Measurements from ENCODE around the gene TMEM212. TPM values are rescaled to one million over a fixed set of nuclear protein-coding genes. Genes with fewer than 3 reads are reported as not detected.
A peak's percentile ranks its signal among the peaks of the same experiment; 100 is the strongest.

Gene TMEM212
- total and polyA plus RNA-seq, 12 donors = 0.06 TPM; not detected in 11

GRCh38 chr3:171824824-171825221, 18.3 kb upstream of the TMEM212 start:
- Histone ChIP-seq H3K9me3 (replicated peaks in 1 of 3) (no peaks in the 10 kb centered on the region), H3K4me1 (replicated peaks in 1 of 2) (peaks cover 11 to 13% of the 10 kb centered on the region in 2 donors), H3K27ac (peak overlapping the region in 2 of 5 donors; percentile 9 to 58), H3K27me3 (no peaks in the 10 kb centered on the region), H3K4me3 (no peak overlapping the region), H3K36me3 (replicated peaks in 1 of 2) (no peaks in the 10 kb centered on the region)
- TF ChIP-seq CTCF (IDR thresholded peaks at IDR 0.05) (no peak), POLR2A (IDR thresholded peaks at IDR 0.05) (no peak)
- whole genome bisulfite sequencing, 4 donors = 87 to 93% (median 91%) methylated on average over 7 of the region's 7 CpGs
- no peak for DNase-seq
- intact Hi-C loops (cut with DNase I) = no loop called here

GRCh38 chr3:171825222-171825828, 17.8 kb upstream of the TMEM212 start:
- H3K4me3 ChIP-seq = no peak overlapping the region
- no peaks in the 10 kb centered on the region for H3K27me3 ChIP-seq
- DNase-seq = no peak
- TF ChIP-seq POLR2A (IDR thresholded peaks at IDR 0.05) (no peak), CTCF (IDR thresholded peaks at IDR 0.05) (no peak)
- WGBS, 4 donors = 71 to 75% (median 73%) methylated on average over 5 of the region's 5 CpGs
- H3K9me3 ChIP-seq (replicated peaks in 1 of 3) = no peaks in the 10 kb centered on the region
- peaks cover 15 to 18% of the 10 kb centered on the region in 2 donors for H3K4me1 ChIP-seq (replicated peaks in 1 of 2)
- intact Hi-C loops (cut with DNase I) = no loop called here
- H3K27ac ChIP-seq = peak overlapping the region in 2 of 5 donors; percentile 9 to 58
- no peaks in the 10 kb centered on the region for H3K36me3 ChIP-seq (replicated peaks in 1 of 2)

- TF ChIP-seq POLR2A (IDR thresholded peaks at IDR 0.05) = no peak
- TF ChIP-seq CTCF (IDR thresholded peaks at IDR 0.05) = no peak
- DNase-seq = no peak
- WGBS, 4 donors = 84 to 98% (median 95%) methylated on average over 3 of the region's 3 CpGs
- Histone ChIP-seq H3K4me3 (no peak overlapping the region), H3K36me3 (replicated peaks in 1 of 2) (no peaks in the 10 kb centered on the region), H3K9me3 (replicated peaks in 1 of 3) (no peaks in the 10 kb centered on the region), H3K27me3 (no peaks in the 10 kb centered on the region), H3K27ac (no peak overlapping the region), H3K4me1 (replicated peaks in 1 of 2) (peaks cover 15 to 25% of the 10 kb centered on the region in 2 donors)
- intact Hi-C loops (cut with DNase I) = no loop called here
These were observed 15.8 kb upstream of the TMEM212 start for GRCh38 chr3:171827385-171827784.

- WGBS, 4 donors = 82 to 83% (median 82%) methylated on average over 8 to 10 of the region's 10 CpGs
- Histone ChIP-seq H3K36me3 (replicated peaks in 1 of 2) (no peaks in the 10 kb centered on the region), H3K4me1 (replicated peaks in 1 of 2) (peaks cover 15 to 25% of the 10 kb centered on the region in 2 donors), H3K27me3 (no peaks in the 10 kb centered on the region), H3K4me3 (no peak overlapping the region), H3K9me3 (replicated peaks in 1 of 3) (no peaks in the 10 kb centered on the region), H3K27ac (no peak overlapping the region)
- TF ChIP-seq CTCF (IDR thresholded peaks at IDR 0.05) (no peak), POLR2A (IDR thresholded peaks at IDR 0.05) (no peak)
- no peak for DNase-seq
- intact Hi-C loops (cut with DNase I) = no loop called here
These were observed 15.2 kb upstream of the TMEM212 start for GRCh38 chr3:171827836-171828458.

All from adrenal gland (tissue), 12 donors.